Measurements from ENCODE around the gene KLC1. TPM values are rescaled to one million over a fixed set of nuclear protein-coding genes. Genes with fewer than 3 reads are reported as not detected.

The KLC1 gene
- total and polyA plus RNA-seq, 4 donors = 22.9 to 131 (median 46.0) TPM

DNA sequence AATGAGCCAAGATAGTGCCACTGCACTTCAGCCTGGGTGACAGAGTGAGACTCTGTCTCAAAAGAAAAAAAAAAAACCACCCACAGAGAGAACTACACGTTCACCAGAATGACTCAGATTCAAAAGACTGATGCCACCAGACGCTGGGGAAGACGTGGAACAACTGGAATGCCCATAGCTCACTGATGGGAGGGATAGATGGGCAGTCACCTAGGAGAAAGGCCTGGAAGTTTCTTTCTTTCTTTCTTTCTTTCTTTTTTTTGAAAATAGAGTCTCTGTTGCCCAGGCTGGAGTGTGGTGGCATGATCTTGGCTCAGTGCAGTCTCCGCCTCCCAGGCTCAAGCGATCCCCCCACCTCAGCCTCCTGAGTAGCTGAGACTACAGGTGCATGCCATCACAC, 10.0 kb upstream of the KLC1 start:
- H3K36me3 ChIP-seq (ENCODE audit: control insufficient read depth in 4 of 4, insufficient read depth in 3 of 4, low read depth in 1 of 4, low read length in 3 of 4) = no peaks in the 10 kb centered on the region

DNA sequence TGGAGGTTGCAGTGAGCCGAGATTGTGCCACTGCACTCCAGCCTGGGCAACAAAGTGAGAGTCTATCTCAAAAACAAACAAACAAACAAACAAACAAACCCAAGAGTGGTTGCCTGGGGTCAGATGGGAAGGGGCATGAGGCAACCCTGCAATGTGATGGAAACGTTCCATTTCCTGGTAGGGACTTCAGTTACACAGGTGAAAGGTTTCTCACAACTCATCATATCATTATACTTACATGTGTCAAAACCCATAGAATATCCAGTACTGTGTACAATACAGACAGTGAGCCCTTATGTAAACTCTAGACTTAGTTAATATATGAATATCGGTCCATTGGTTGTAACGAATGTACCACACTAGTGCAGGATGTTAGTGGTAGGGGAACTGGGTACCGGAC, 7.2 kb upstream of the KLC1 start:
- H3K27ac ChIP-seq (ENCODE audit: low read depth in 1 of 2, low read length in 2 of 2) = no peak overlapping the region
- WGBS = 89% methylated on average over 5 of the region's 5 CpGs
- DNase-seq (ENCODE audit: low spot score) = no peak
- no peaks in the 10 kb centered on the region for H3K36me3 ChIP-seq (ENCODE audit: control insufficient read depth in 4 of 4, insufficient read depth in 3 of 4, low read depth in 1 of 4, low read length in 3 of 4)
- no peak overlapping the region for H3K4me3 ChIP-seq (ENCODE audit: low read depth in 1 of 3, low read length in 3 of 3)
- no peak overlapping the region for H3K9ac ChIP-seq (ENCODE audit: low read depth in 1 of 2, low read length in 2 of 2)
- no peaks in the 10 kb centered on the region for H3K4me1 ChIP-seq (ENCODE audit: control insufficient read depth in 4 of 4, insufficient read depth in 4 of 4, low read length in 3 of 4)
- H3K27me3 ChIP-seq (ENCODE audit: control insufficient read depth in 4 of 4, insufficient read depth in 4 of 4, low read length in 3 of 4) = no peaks in the 10 kb centered on the region
- H3K9me3 ChIP-seq (ENCODE audit: control insufficient read depth in 4 of 4, low read length in 3 of 4) = no peaks in the 10 kb centered on the region
- no peak for TF ChIP-seq NR2F2 (IDR thresholded peaks at IDR 0.05)
- no peak for TF ChIP-seq JUND (IDR thresholded peaks at IDR 0.05)
- no peak for TF ChIP-seq RXRA (IDR thresholded peaks at IDR 0.05)
- TF ChIP-seq, protein P1, sequence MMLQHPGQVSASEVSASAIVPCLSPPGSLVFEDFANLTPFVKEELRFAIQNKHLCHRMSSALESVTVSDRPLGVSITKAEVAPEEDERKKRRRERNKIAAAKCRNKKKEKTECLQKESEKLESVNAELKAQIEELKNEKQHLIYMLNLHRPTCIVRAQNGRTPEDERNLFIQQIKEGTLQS (IDR thresholded peaks at IDR 0.05) = no peak
- no peak for TF ChIP-seq GABPA (IDR thresholded peaks at IDR 0.05 in 1 of 2, conservative IDR thresholded peaks at IDR 0.05 in 1 of 2)
- TF ChIP-seq, protein P2, sequence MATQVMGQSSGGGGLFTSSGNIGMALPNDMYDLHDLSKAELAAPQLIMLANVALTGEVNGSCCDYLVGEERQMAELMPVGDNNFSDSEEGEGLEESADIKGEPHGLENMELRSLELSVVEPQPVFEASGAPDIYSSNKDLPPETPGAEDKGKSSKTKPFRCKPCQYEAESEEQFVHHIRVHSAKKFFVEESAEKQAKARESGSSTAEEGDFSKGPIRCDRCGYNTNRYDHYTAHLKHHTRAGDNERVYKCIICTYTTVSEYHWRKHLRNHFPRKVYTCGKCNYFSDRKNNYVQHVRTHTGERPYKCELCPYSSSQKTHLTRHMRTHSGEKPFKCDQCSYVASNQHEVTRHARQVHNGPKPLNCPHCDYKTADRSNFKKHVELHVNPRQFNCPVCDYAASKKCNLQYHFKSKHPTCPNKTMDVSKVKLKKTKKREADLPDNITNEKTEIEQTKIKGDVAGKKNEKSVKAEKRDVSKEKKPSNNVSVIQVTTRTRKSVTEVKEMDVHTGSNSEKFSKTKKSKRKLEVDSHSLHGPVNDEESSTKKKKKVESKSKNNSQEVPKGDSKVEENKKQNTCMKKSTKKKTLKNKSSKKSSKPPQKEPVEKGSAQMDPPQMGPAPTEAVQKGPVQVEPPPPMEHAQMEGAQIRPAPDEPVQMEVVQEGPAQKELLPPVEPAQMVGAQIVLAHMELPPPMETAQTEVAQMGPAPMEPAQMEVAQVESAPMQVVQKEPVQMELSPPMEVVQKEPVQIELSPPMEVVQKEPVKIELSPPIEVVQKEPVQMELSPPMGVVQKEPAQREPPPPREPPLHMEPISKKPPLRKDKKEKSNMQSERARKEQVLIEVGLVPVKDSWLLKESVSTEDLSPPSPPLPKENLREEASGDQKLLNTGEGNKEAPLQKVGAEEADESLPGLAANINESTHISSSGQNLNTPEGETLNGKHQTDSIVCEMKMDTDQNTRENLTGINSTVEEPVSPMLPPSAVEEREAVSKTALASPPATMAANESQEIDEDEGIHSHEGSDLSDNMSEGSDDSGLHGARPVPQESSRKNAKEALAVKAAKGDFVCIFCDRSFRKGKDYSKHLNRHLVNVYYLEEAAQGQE (IDR thresholded peaks at IDR 0.05) = no peak

More for the DNA sequence above, 10.0 kb upstream of the KLC1 start:
- Histone ChIP-seq H3K27ac (ENCODE audit: low read depth in 1 of 2, low read length in 2 of 2) (no peak overlapping the region), H3K27me3 (ENCODE audit: control insufficient read depth in 4 of 4, insufficient read depth in 4 of 4, low read length in 3 of 4) (no peaks in the 10 kb centered on the region), H3K9me3 (ENCODE audit: control insufficient read depth in 4 of 4, low read length in 3 of 4) (no peaks in the 10 kb centered on the region), H3K4me3 (ENCODE audit: low read depth in 1 of 3, low read length in 3 of 3) (no peak overlapping the region), H3K9ac (ENCODE audit: low read depth in 1 of 2, low read length in 2 of 2) (no peak overlapping the region), H3K4me1 (ENCODE audit: control insufficient read depth in 4 of 4, insufficient read depth in 4 of 4, low read length in 3 of 4) (no peaks in the 10 kb centered on the region)
- DNase-seq (ENCODE audit: low spot score) = no peak
- TF ChIP-seq JUND (IDR thresholded peaks at IDR 0.05) = no peak
- TF ChIP-seq EGR1 (IDR thresholded peaks at IDR 0.05; ENCODE audit: low read depth in 2 of 2) = no peak
- TF ChIP-seq SP1 (IDR thresholded peaks at IDR 0.05) = no peak
- TF ChIP-seq, protein P3, sequence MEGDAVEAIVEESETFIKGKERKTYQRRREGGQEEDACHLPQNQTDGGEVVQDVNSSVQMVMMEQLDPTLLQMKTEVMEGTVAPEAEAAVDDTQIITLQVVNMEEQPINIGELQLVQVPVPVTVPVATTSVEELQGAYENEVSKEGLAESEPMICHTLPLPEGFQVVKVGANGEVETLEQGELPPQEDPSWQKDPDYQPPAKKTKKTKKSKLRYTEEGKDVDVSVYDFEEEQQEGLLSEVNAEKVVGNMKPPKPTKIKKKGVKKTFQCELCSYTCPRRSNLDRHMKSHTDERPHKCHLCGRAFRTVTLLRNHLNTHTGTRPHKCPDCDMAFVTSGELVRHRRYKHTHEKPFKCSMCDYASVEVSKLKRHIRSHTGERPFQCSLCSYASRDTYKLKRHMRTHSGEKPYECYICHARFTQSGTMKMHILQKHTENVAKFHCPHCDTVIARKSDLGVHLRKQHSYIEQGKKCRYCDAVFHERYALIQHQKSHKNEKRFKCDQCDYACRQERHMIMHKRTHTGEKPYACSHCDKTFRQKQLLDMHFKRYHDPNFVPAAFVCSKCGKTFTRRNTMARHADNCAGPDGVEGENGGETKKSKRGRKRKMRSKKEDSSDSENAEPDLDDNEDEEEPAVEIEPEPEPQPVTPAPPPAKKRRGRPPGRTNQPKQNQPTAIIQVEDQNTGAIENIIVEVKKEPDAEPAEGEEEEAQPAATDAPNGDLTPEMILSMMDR (IDR thresholded peaks at IDR 0.05; ENCODE audit: low read depth, low read length, missing input control) = no peak
- TF ChIP-seq, protein P4, sequence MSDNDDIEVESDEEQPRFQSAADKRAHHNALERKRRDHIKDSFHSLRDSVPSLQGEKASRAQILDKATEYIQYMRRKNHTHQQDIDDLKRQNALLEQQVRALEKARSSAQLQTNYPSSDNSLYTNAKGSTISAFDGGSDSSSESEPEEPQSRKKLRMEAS (IDR thresholded peaks at IDR 0.05) = no peak
- no peak for TF ChIP-seq FOXA2 (IDR thresholded peaks at IDR 0.05)
- 84% methylated on average over 5 of the region's 5 CpGs for WGBS

DNA sequence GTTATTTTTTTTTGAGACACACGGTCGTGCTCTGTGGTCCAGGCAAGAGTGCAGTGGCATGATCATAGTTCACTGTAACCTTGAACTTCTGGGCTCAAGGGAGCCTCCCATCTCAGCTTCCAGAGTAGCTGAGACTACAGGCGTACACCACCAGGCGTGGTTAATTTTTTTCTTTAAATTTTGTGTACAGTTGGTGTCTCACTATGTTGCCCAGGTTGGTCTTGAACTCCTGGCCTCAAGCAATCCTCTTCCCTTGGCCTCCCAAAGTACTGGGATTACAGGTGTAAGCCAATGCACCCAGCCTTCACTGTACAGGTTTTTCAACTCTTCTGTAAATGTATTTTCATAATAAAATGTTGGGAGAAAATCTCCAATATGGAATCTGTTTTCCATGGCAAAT, 5.7 kb upstream of the KLC1 start:
- 80% methylated on average over 4 of the region's 4 CpGs for whole genome bisulfite sequencing
- no peak overlapping the region for H3K9ac ChIP-seq (ENCODE audit: low read depth in 1 of 2, low read length in 2 of 2)
- H3K9me3 ChIP-seq (ENCODE audit: control insufficient read depth in 4 of 4, low read length in 3 of 4) = no peaks in the 10 kb centered on the region
- no peak overlapping the region for H3K27ac ChIP-seq (ENCODE audit: low read depth in 1 of 2, low read length in 2 of 2)
- no peaks in the 10 kb centered on the region for H3K27me3 ChIP-seq (ENCODE audit: control insufficient read depth in 4 of 4, insufficient read depth in 4 of 4, low read length in 3 of 4)
- H3K4me1 ChIP-seq (ENCODE audit: control insufficient read depth in 4 of 4, insufficient read depth in 4 of 4, low read length in 3 of 4) = peaks cover 4 to 8% (median 5%) of the 10 kb centered on the region in 4 donors
- no peaks in the 10 kb centered on the region for H3K36me3 ChIP-seq (ENCODE audit: control insufficient read depth in 4 of 4, insufficient read depth in 3 of 4, low read depth in 1 of 4, low read length in 3 of 4)
- no peak overlapping the region for H3K4me3 ChIP-seq (ENCODE audit: low read depth in 1 of 3, low read length in 3 of 3)
- no peak for DNase-seq (ENCODE audit: low spot score)
- no peak for TF ChIP-seq FOXA1 (IDR thresholded peaks at IDR 0.05)
- TF ChIP-seq, protein P2 (IDR thresholded peaks at IDR 0.05) = no peak
- no peak for TF ChIP-seq SP1 (IDR thresholded peaks at IDR 0.05)
- TF ChIP-seq YY1 (IDR thresholded peaks at IDR 0.05) = no peak
- TF ChIP-seq, protein P5, sequence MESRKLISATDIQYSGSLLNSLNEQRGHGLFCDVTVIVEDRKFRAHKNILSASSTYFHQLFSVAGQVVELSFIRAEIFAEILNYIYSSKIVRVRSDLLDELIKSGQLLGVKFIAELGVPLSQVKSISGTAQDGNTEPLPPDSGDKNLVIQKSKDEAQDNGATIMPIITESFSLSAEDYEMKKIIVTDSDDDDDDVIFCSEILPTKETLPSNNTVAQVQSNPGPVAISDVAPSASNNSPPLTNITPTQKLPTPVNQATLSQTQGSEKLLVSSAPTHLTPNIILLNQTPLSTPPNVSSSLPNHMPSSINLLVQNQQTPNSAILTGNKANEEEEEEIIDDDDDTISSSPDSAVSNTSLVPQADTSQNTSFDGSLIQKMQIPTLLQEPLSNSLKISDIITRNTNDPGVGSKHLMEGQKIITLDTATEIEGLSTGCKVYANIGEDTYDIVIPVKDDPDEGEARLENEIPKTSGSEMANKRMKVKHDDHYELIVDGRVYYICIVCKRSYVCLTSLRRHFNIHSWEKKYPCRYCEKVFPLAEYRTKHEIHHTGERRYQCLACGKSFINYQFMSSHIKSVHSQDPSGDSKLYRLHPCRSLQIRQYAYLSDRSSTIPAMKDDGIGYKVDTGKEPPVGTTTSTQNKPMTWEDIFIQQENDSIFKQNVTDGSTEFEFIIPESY (IDR thresholded peaks at IDR 0.05) = no peak
- TF ChIP-seq FOXA2 (IDR thresholded peaks at IDR 0.05) = no peak
- no peak for TF ChIP-seq HNF4A (conservative IDR thresholded peaks at IDR 0.05)
- no peak for TF ChIP-seq TAF1 (conservative IDR thresholded peaks at IDR 0.05)

All from liver (tissue), 9 donors.